HepG2 (cell line): ENCODE data around the gene PLK3. TPM values are rescaled to one million over a fixed set of nuclear protein-coding genes. Genes with fewer than 3 reads are reported as not detected.

Source experiments
- ELF3 ChIP-seq: IDR thresholded peaks from 2 replicates; pipeline ENCODE4 v1.6.1; 2016; ENCODE audit warnings: missing genetic modification reagents, missing compliant biosample characterization
- HMGA1 ChIP-seq: sonication (generic); formaldehyde crosslinking; conservative IDR thresholded peaks from 2 replicates; pipeline ENCODE4 v1.4.0; 2020; ENCODE audit warnings: missing genetic modification reagents
- HOXA9 ChIP-seq: sonication (generic); formaldehyde crosslinking; IDR thresholded peaks from 2 replicates; pipeline ENCODE4 v1.8.1; 2022; ENCODE audit warnings: missing genetic modification reagents, mild to moderate bottlenecking, moderate library complexity, borderline replicate concordance
- RFX3 ChIP-seq: IDR thresholded peaks from 2 replicates; pipeline ENCODE4 v1.6.1; 2016; ENCODE audit warnings: missing biosample characterization, missing genetic modification reagents
- ZEB1 ChIP-seq: IDR thresholded peaks from 2 replicates; pipeline ENCODE4 v1.6.1; 2012; ENCODE audit warnings: mild to moderate bottlenecking, low read depth, inconsistent platforms; ENCODE audit not compliant: insufficient replicate concordance
- ZFP36L1 ChIP-seq: sonication (generic); formaldehyde crosslinking; IDR thresholded peaks from 2 replicates; pipeline ENCODE4 v1.8.0; 2022; ENCODE audit warnings: mild to moderate bottlenecking, missing genetic modification reagents, moderate library complexity
- ZNF143 ChIP-seq: sonication (generic); formaldehyde crosslinking; IDR thresholded peaks from 2 replicates; pipeline ENCODE4 v1.4.0; 2020; ENCODE audit warnings: missing genetic modification reagents
- ZNF614 ChIP-seq: IDR thresholded peaks from 2 replicates; pipeline ENCODE4 v1.6.1; 2018; ENCODE audit warnings: missing biosample characterization, missing genetic modification reagents, inconsistent platforms, borderline replicate concordance
- ZNF652 ChIP-seq: IDR thresholded peaks from 2 replicates; pipeline ENCODE4 v1.6.1; 2016; ENCODE audit warnings: low read depth, borderline replicate concordance
- polyA plus RNA-seq, 8 experiments: library from polyadenylated mRNA; depleted of rRNA in 3 of 8; stranded (reverse) in 7 of 8; unstranded in 1 of 8; fragments of >200 nt; fragmentation: Illumina TruSeq in 4 of 8; extraction: Trizol in 4 of 8; gene quantifications; 2 replicates each; pipeline versions ENCODE4 v1.2.1 to v1.2.3, GENCODE V29; 2011 to 2016; ENCODE audit warnings: low read depth in 4 of 8, missing spikeins in 1 of 8, mixed read lengths in 1 of 8; ENCODE audit not compliant: insufficient read depth in 1 of 8
- total RNA-seq, 5 experiments: library from RNA; depleted of rRNA; stranded (reverse); fragments of >200 nt; fragmentation: Illumina TruSeq; extraction: Trizol; gene quantifications; 2 replicates each; pipeline ENCODE4 v1.2.3, GENCODE V29; 2016; ENCODE audit warnings: low read depth in 1 of 5
- TF ChIP-seq, protein P1 (sequence below): sonication (generic); formaldehyde crosslinking; IDR thresholded peaks from 2 replicates; pipeline ENCODE4 v1.4.0; 2020; ENCODE audit warnings: missing genetic modification reagents, borderline replicate concordance
- TF ChIP-seq, protein P2 (sequence below): sonication (generic); formaldehyde crosslinking; IDR thresholded peaks from 2 replicates; pipeline ENCODE4 v1.8.1; 2022; ENCODE audit warnings: low read depth, mild to moderate bottlenecking, missing genetic modification reagents
- TF ChIP-seq, protein P3 (sequence below): sonication (generic); formaldehyde crosslinking; IDR thresholded peaks from 2 replicates; pipeline ENCODE4 v1.5.1; 2020; ENCODE audit warnings: mild to moderate bottlenecking, missing genetic modification reagents, borderline replicate concordance

PLK3 gene
- total and polyA plus RNA-seq, 2 of the 13 experiments (the other 11 are each of a cell fraction or from before 2014, with no cell fraction given) = 9.8 to 16.9 TPM

DNA sequence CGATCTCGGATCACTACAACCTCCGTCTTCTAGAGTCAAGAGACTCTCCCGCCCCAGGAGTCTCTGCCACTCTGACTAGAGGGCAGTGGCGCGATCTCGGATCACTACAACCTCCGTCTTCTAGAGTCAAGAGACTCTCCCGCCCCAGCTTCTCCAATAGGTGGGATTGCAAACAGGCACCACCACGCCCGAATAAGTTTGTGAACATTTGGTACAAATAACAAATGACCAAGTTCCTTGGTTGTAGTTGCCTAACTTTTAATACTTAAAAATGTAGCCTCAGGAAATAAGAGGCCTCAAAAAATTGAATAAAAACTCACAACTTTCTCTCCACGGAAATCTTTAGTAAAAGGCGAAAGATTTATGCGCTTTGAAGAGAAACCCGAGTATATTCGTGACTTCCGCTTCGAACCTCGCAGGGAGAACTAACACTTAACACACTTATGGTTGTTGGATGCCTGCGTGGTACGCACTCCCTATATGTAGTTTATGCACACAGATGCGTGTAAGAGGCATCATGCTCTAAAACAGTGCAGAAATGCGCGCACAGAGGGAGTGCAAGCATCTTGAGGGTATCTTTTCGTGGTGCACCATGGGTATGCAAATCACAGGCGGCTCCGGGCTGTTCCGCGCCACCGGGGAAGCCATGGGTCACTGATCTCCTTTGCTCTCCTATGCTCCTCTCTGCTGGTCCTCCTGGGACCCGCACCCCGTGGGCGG is 19.6 kb downstream of the PLK3 start (continued):
- TF ChIP-seq, protein P1, sequence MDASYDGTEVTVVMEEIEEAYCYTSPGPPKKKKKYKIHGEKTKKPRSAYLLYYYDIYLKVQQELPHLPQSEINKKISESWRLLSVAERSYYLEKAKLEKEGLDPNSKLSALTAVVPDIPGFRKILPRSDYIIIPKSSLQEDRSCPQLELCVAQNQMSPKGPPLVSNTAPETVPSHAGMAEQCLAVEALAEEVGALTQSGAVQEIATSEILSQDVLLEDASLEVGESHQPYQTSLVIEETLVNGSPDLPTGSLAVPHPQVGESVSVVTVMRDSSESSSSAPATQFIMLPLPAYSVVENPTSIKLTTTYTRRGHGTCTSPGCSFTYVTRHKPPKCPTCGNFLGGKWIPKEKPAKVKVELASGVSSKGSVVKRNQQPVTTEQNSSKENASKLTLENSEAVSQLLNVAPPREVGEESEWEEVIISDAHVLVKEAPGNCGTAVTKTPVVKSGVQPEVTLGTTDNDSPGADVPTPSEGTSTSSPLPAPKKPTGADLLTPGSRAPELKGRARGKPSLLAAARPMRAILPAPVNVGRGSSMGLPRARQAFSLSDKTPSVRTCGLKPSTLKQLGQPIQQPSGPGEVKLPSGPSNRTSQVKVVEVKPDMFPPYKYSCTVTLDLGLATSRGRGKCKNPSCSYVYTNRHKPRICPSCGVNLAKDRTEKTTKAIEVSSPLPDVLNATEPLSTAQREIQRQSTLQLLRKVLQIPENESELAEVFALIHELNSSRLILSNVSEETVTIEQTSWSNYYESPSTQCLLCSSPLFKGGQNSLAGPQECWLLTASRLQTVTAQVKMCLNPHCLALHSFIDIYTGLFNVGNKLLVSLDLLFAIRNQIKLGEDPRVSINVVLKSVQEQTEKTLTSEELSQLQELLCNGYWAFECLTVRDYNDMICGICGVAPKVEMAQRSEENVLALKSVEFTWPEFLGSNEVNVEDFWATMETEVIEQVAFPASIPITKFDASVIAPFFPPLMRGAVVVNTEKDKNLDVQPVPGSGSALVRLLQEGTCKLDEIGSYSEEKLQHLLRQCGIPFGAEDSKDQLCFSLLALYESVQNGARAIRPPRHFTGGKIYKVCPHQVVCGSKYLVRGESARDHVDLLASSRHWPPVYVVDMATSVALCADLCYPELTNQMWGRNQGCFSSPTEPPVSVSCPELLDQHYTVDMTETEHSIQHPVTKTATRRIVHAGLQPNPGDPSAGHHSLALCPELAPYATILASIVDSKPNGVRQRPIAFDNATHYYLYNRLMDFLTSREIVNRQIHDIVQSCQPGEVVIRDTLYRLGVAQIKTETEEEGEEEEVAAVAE (CRISPR knock-in tag) = peak; percentile 80; the same call in 1 of the 2 replicates
- TF ChIP-seq HOXA9 (CRISPR knock-in tag) (peak; percentile 78; the same call in 1 of the 2 replicates), ZEB1 (peak; percentile 70), ZNF614 (CRISPR knock-in tag) (peak; percentile 68; the same call in 1 of the 2 replicates), RFX3 (CRISPR knock-in tag) (no peak), ELF3 (CRISPR knock-in tag) (peak; percentile 97), HMGA1 (CRISPR knock-in tag) (no peak), ZNF652 (CRISPR knock-in tag) (0 out of 2 replicates have a peak, but pooled peaks have one; percentile 21), ZFP36L1 (CRISPR knock-in tag) (no peak; the same call in 1 of the 2 replicates), ZNF143 (CRISPR knock-in tag) (peak; percentile 97)
- TF ChIP-seq, protein P2, sequence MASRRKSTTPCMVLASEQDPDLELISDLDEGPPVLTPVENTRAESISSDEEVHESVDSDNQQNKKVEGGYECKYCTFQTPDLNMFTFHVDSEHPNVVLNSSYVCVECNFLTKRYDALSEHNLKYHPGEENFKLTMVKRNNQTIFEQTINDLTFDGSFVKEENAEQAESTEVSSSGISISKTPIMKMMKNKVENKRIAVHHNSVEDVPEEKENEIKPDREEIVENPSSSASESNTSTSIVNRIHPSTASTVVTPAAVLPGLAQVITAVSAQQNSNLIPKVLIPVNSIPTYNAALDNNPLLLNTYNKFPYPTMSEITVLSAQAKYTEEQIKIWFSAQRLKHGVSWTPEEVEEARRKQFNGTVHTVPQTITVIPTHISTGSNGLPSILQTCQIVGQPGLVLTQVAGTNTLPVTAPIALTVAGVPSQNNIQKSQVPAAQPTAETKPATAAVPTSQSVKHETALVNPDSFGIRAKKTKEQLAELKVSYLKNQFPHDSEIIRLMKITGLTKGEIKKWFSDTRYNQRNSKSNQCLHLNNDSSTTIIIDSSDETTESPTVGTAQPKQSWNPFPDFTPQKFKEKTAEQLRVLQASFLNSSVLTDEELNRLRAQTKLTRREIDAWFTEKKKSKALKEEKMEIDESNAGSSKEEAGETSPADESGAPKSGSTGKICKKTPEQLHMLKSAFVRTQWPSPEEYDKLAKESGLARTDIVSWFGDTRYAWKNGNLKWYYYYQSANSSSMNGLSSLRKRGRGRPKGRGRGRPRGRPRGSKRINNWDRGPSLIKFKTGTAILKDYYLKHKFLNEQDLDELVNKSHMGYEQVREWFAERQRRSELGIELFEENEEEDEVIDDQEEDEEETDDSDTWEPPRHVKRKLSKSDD = peak; percentile 51; the same call in 1 of the 2 replicates
- TF ChIP-seq, protein P3, sequence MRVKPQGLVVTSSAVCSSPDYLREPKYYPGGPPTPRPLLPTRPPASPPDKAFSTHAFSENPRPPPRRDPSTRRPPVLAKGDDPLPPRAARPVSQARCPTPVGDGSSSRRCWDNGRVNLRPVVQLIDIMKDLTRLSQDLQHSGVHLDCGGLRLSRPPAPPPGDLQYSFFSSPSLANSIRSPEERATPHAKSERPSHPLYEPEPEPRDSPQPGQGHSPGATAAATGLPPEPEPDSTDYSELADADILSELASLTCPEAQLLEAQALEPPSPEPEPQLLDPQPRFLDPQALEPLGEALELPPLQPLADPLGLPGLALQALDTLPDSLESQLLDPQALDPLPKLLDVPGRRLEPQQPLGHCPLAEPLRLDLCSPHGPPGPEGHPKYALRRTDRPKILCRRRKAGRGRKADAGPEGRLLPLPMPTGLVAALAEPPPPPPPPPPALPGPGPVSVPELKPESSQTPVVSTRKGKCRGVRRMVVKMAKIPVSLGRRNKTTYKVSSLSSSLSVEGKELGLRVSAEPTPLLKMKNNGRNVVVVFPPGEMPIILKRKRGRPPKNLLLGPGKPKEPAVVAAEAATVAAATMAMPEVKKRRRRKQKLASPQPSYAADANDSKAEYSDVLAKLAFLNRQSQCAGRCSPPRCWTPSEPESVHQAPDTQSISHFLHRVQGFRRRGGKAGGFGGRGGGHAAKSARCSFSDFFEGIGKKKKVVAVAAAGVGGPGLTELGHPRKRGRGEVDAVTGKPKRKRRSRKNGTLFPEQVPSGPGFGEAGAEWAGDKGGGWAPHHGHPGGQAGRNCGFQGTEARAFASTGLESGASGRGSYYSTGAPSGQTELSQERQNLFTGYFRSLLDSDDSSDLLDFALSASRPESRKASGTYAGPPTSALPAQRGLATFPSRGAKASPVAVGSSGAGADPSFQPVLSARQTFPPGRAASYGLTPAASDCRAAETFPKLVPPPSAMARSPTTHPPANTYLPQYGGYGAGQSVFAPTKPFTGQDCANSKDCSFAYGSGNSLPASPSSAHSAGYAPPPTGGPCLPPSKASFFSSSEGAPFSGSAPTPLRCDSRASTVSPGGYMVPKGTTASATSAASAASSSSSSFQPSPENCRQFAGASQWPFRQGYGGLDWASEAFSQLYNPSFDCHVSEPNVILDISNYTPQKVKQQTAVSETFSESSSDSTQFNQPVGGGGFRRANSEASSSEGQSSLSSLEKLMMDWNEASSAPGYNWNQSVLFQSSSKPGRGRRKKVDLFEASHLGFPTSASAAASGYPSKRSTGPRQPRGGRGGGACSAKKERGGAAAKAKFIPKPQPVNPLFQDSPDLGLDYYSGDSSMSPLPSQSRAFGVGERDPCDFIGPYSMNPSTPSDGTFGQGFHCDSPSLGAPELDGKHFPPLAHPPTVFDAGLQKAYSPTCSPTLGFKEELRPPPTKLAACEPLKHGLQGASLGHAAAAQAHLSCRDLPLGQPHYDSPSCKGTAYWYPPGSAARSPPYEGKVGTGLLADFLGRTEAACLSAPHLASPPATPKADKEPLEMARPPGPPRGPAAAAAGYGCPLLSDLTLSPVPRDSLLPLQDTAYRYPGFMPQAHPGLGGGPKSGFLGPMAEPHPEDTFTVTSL (CRISPR knock-in tag) = no peak; the same call in 1 of the 2 replicates
